ENCODE measurements around the gene KAZALD1.

The KAZALD1 gene

DNA sequence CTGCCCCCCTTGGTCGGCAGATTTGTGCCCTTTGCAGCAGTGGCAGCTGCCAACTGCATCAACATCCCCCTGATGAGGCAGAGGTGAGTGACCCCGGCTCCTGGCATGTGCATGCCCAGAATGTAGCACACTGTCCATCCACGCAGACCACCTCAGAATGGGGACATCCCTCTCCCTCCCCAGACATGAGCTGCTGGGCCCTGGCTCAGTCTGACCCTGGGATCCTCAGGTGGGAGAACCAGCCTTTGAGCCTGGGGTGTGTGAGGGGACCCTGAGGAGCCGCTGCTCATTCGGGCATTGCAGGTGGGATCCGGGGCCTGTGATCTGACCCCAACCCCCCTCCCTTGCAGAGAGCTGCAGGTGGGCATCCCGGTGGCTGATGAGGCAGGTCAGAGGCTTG, 25.1 kb upstream of the KAZALD1 start:
- Mint-ChIP-seq H3K27ac (no peak overlapping the region), H3K4me3 (no peak overlapping the region), H3K4me1 (ENCODE audit: low read depth) (peaks cover 30% of the 10 kb centered on the region), H3K36me3 (ENCODE audit: low read depth) (peaks cover 9% of the 10 kb centered on the region), H3K9me3 (no peaks in the 10 kb centered on the region), H3K27me3 (no peaks in the 10 kb centered on the region)

DNA sequence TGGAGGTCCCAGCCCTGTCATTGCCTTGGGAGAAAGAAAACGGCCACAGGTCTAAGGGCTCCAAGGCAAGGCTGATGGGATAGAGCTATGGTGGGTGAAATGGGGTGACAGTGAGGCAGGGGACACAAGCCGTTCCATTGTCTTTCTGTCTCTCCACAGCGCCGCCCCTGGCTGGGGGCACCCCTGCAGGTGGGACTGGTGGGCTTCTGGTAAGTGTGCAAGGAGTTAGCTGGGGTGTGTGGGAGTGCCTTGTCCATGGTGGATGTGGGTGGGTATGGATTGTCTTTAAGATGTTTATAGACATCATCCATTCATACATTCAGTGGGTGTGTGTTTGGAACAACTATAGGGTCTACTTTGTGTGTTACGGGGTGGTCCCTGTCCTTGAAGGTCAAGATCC, 23.3 kb upstream of the KAZALD1 start:
- no peaks in the 10 kb centered on the region for H3K9me3 Mint-ChIP-seq
- no peaks in the 10 kb centered on the region for H3K27me3 Mint-ChIP-seq
- H3K36me3 Mint-ChIP-seq (ENCODE audit: low read depth), result peaks cover 9% of the 10 kb centered on the region
- H3K4me1 Mint-ChIP-seq (ENCODE audit: low read depth), result peaks cover 30% of the 10 kb centered on the region
- no peak overlapping the region for H3K27ac Mint-ChIP-seq
- no peak overlapping the region for H3K4me3 Mint-ChIP-seq

DNA sequence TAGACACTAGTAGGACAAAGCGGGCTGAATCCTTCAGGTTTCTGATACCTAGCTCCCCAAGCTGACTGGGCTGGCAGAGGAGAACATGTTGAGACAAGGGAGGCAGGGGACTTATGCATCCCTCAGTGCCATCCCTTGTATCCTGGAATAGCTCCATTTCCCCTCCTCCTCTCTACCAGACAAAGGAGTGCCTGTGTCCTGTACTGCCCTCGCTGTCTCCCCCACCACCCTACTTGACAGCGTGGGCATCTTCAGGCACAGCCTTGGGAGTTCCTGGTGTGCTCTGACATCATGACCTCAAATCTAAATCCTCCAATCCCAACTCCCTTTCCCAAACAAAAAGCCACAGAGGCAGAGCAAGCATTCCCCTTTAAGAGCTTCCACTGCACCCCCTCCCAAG, 21.7 kb upstream of the KAZALD1 start:
- no peak overlapping the region for H3K4me3 Mint-ChIP-seq
- H3K4me1 Mint-ChIP-seq (ENCODE audit: low read depth), result peaks cover 26% of the 10 kb centered on the region
- no peaks in the 10 kb centered on the region for H3K9me3 Mint-ChIP-seq
- H3K27ac Mint-ChIP-seq, result no peak overlapping the region
- peaks cover 7% of the 10 kb centered on the region for H3K27me3 Mint-ChIP-seq
- peaks cover 9% of the 10 kb centered on the region for H3K36me3 Mint-ChIP-seq (ENCODE audit: low read depth)

DNA sequence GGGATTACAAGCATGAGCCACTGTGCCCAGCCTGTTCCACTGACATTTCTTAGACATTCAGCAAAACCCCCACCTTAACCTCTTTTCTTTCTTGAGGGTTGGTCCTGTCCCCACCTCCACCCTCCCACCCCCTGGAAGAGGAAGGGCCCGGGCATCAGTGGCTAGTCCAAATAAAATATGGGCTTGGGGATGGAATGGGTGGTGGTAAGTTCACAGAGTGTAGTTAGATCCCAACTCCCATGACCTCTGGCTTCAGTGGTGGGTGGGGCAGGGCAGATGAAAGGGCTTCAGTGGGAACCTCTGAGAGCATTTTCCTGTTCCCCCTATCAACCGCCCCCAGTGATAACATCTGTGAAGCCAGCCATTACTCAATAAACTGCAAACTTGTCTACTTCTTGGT, 20.9 kb upstream of the KAZALD1 start:
- peaks cover 26% of the 10 kb centered on the region for H3K4me1 Mint-ChIP-seq (ENCODE audit: low read depth)
- H3K9me3 Mint-ChIP-seq, result no peaks in the 10 kb centered on the region
- H3K36me3 Mint-ChIP-seq (ENCODE audit: low read depth), result peaks cover 9% of the 10 kb centered on the region
- H3K4me3 Mint-ChIP-seq, result no peak overlapping the region
- H3K27ac Mint-ChIP-seq, result peak overlapping the region; percentile 13
- peaks cover 7% of the 10 kb centered on the region for H3K27me3 Mint-ChIP-seq

DNA sequence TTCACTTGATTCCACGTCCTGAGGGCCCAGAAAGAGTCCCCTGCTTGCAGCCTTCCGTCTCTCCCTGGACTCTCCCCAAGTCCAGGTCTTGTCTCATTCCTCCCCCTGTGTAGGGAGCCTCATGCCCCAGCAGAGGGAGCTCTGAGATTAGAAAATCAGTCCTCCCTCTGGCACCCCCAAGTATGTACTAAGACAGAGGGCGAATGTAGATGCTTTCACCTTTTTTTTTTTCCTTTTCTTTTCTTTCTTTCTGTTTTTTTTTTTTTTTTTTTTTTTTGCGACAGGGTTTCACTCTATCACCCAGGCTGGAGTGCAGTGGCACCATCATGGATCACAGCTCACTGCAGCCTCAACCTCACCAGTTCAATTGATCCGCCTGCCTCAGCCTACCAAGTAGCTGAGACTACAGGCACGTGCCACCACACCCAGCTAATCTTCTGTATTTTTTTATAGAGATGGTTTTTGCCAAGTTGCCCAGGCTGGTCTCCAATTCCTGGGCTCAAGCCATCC, 20.5 kb upstream of the KAZALD1 start:
- peaks cover 10% of the 10 kb centered on the region for H3K27me3 Mint-ChIP-seq
- H3K27ac Mint-ChIP-seq, result peak overlapping the region; percentile 13
- no peaks in the 10 kb centered on the region for H3K9me3 Mint-ChIP-seq
- H3K4me3 Mint-ChIP-seq, result no peak overlapping the region
- peaks cover 9% of the 10 kb centered on the region for H3K36me3 Mint-ChIP-seq (ENCODE audit: low read depth)
- H3K4me1 Mint-ChIP-seq (ENCODE audit: low read depth), result peaks cover 26% of the 10 kb centered on the region

DNA sequence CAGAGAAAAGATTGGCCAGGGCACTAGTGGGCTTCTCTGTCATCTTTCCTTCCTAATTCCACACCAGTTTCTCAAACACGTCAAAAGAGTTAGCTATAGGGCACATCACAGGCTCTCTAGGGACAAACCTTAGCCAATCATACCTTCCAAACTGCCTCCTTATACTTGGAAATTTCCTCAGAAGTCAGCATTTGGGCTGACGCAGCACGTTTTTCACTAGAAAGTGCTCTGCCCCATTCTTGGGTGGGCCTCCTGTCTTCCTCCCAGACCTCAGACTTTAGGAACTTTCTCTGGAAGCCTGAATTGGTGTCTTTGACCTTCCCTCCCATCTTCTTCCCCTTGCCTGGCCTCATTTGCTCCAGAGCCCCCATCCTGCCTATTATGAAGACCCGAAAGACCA, 19.7 kb upstream of the KAZALD1 start:
- peak overlapping the region; percentile 94 for H3K4me3 Mint-ChIP-seq
- peaks cover 26% of the 10 kb centered on the region for H3K4me1 Mint-ChIP-seq (ENCODE audit: low read depth)
- no peaks in the 10 kb centered on the region for H3K9me3 Mint-ChIP-seq
- peaks cover 18% of the 10 kb centered on the region for H3K27me3 Mint-ChIP-seq
- peaks cover 9% of the 10 kb centered on the region for H3K36me3 Mint-ChIP-seq (ENCODE audit: low read depth)
- H3K27ac Mint-ChIP-seq, result peak overlapping the region; percentile 89

DNA sequence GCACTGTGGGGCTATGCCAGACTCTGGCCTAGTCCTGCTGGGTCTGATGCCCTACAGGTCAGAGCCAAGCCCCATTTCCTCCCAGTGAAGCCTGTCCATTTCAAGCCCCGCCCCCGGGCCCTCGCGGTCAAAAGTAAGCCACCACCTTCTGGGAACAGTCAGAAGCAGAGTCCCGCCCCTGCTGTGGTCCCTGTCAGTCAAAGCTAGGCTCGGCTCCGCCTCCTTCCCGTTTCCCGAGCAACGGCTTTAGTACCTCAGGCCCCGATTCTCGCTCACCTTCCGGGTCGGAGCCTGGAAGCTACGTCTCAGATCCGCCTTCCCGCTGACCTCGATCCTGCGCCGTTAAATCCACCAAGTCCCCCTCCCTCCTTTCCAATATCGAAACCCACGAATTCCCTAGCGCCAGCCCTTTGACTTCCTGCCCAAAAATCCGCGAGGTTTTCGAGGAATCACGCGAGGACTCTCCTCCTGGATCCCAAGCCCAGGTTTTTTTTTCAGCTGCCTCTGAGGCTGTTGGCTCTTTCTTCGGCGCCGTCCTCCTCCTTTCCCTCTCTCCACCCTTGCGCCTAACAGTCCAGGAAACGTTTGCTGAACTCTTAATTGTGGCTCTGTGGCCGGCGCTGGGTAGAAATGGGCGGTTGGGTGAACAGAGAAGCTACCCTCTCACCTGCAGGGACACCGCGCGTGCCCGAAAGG, 19.0 kb upstream of the KAZALD1 start:
- H3K4me3 Mint-ChIP-seq, result peak overlapping the region; percentile 94
- H3K27ac Mint-ChIP-seq, result peak overlapping the region; percentile 89
- H3K4me1 Mint-ChIP-seq (ENCODE audit: low read depth), result peaks cover 26% of the 10 kb centered on the region
- no peaks in the 10 kb centered on the region for H3K9me3 Mint-ChIP-seq
- peaks cover 25% of the 10 kb centered on the region for H3K27me3 Mint-ChIP-seq
- H3K36me3 Mint-ChIP-seq (ENCODE audit: low read depth), result peaks cover 3% of the 10 kb centered on the region

DNA sequence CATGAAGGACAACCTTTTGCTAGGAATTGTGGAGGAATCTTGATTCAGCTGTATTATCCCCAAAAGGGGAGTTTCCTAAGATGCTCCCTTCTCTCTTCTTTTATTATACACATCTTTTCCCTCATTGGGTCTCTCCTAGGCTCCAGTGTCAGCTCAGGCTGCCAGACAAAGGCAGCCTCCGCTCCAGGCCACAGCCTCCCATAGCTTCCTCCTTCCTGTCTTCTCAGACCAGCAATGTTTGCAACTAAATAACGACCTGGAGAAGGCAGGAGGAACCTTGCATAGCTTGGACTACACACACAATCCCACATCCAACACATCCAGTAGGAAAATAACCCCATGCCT, 18.5 kb upstream of the KAZALD1 start:
- H3K4me3 Mint-ChIP-seq, result peak overlapping the region; percentile 94
- H3K9me3 Mint-ChIP-seq, result no peaks in the 10 kb centered on the region
- H3K27me3 Mint-ChIP-seq, result peaks cover 30% of the 10 kb centered on the region
- H3K36me3 Mint-ChIP-seq (ENCODE audit: low read depth), result no peaks in the 10 kb centered on the region
- peaks cover 28% of the 10 kb centered on the region for H3K4me1 Mint-ChIP-seq (ENCODE audit: low read depth)
- H3K27ac Mint-ChIP-seq, result no peak overlapping the region

DNA sequence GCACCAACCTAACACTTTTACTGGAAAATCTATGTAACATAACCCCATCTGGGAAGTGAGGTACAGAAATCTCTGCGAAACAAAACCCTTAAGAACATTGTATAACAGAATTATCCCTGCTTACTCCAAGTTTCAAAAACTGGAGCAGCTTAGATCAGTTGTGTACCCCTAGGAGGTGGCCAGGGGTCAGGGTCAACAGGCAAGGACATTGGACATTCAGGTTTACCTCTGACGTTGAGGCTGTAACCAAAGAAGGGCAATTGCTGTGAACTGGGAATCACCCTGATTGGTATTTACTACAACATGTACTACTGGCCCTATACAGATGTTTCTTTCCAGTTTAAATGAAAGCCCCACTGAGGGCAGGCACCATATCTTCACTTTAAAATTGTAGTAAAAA, 17.7 kb upstream of the KAZALD1 start:
- Mint-ChIP-seq H3K27me3 (peaks cover 38% of the 10 kb centered on the region), H3K9me3 (no peaks in the 10 kb centered on the region), H3K36me3 (ENCODE audit: low read depth) (no peaks in the 10 kb centered on the region), H3K4me3 (no peak overlapping the region), H3K27ac (no peak overlapping the region), H3K4me1 (ENCODE audit: low read depth) (peaks cover 29% of the 10 kb centered on the region)

DNA sequence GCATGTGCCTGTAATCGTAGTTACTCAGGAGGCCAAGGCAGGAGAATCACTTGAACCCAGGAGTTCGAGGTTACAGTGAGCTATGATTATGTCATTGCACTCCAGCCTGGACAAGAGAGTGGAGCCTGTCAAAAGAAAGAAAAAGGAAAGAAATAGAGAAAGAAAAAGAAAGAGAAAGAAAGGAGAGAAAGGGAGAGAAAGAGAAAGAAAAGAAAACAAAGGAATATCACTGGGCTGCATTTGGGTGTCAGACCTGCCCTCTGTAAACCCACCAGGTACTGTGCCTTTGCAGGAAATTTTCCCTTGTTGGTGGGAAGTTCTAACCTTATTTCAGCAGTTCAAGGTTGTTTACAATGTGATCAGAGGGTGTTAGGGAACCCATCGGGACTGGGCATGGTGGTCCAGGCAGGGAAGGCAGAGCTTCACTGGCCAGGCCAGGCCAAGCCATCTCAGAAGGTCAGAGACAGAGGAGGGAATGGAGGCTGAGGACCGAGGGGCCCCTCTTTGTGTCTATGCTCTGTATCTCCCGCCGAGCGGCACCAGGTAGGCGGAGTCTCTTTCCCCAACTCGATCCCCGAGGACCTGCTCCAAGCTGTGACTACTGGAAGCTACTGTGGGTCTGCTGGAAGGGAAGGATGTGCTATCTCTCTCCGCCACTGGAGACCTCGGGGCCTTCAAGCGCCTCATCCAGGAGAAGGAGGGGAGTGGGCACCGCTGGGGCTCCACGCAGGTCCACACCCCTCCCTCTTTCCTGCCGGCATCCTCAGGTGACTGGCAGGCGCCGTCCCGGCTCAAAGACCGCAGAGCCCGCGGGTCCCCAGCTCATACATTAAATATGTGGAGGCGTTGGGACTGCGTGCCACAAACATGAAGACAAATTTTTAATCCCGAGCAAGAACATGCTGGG, 15.2 kb upstream of the KAZALD1 start:
- H3K9me3 Mint-ChIP-seq, result no peaks in the 10 kb centered on the region
- H3K4me3 Mint-ChIP-seq, result no peak overlapping the region
- no peaks in the 10 kb centered on the region for H3K36me3 Mint-ChIP-seq (ENCODE audit: low read depth)
- H3K27me3 Mint-ChIP-seq, result peaks cover 55% of the 10 kb centered on the region
- no peak overlapping the region for H3K27ac Mint-ChIP-seq
- peaks cover 36% of the 10 kb centered on the region for H3K4me1 Mint-ChIP-seq (ENCODE audit: low read depth)

DNA sequence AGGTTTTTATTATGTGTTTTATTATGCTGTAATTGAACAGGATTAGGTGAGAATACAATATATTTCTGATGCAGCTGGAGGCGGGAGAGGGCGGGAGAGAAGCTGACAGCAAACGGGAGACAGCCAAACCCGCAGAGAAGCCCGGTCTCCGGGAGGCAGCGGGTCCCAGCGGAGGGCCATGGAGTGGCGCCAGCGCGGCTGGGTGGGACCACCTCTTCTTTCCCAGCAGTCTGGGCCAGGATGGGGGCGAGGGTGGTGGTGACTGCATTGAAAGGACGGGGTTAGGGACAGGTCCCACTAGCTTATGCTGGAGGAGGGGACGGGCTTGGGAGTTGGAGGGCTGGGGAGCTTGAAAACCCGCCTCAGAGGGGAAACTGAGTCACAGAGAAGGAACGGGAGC, 14.5 kb upstream of the KAZALD1 start:
- Mint-ChIP-seq H3K4me3 (no peak overlapping the region), H3K9me3 (no peaks in the 10 kb centered on the region), H3K4me1 (ENCODE audit: low read depth) (peaks cover 29% of the 10 kb centered on the region), H3K27me3 (peaks cover 55% of the 10 kb centered on the region), H3K27ac (no peak overlapping the region), H3K36me3 (ENCODE audit: low read depth) (no peaks in the 10 kb centered on the region)

DNA sequence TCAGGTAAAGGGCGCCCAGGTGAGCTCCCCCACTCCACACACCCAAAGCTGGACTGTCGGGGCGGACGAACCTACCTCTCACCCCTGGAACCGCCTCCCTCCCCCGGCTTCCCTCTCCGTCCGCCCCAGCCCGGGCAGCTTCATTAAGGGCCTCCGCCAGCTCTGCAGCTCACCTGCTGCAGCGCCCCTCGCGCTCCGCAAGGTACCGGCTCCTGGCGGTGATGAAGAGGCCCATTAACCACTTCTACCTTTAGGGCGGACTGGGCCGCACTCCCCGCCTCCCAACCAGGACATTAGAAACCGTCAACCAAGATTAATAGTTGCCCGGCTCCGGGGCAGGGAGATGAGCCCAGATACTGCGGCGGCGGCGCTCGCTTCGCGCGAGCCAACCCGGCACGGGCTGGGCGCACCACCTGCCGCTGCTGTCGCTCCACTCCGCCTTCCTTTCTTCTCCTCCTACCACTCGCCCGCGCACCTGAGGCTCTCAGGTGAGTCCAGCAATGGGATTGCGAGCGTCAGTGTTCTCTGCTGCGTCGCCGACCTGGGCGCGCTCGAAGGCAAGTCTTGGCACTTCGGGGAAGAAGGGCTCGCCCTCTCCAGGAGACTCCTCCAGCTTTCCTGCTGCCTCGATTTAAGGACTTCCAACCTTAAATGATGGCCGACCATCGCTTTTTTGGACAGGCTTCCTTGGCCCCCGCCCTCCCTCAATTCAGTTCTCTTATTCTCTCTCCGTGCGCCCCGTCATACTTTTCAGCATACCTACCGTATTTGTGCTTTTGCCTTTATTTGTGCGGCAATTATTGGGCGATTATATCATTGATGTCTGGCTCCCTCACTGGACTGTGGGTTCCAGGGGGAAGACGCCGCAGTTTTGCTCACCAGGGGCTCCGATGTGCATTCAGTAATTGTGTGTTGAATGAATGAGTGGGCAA, 13.6 kb upstream of the KAZALD1 start:
- no peaks in the 10 kb centered on the region for H3K9me3 Mint-ChIP-seq
- H3K36me3 Mint-ChIP-seq (ENCODE audit: low read depth), result no peaks in the 10 kb centered on the region
- no peak overlapping the region for H3K4me3 Mint-ChIP-seq
- H3K27ac Mint-ChIP-seq, result no peak overlapping the region
- peaks cover 55% of the 10 kb centered on the region for H3K27me3 Mint-ChIP-seq
- H3K4me1 Mint-ChIP-seq (ENCODE audit: low read depth), result peaks cover 21% of the 10 kb centered on the region

DNA sequence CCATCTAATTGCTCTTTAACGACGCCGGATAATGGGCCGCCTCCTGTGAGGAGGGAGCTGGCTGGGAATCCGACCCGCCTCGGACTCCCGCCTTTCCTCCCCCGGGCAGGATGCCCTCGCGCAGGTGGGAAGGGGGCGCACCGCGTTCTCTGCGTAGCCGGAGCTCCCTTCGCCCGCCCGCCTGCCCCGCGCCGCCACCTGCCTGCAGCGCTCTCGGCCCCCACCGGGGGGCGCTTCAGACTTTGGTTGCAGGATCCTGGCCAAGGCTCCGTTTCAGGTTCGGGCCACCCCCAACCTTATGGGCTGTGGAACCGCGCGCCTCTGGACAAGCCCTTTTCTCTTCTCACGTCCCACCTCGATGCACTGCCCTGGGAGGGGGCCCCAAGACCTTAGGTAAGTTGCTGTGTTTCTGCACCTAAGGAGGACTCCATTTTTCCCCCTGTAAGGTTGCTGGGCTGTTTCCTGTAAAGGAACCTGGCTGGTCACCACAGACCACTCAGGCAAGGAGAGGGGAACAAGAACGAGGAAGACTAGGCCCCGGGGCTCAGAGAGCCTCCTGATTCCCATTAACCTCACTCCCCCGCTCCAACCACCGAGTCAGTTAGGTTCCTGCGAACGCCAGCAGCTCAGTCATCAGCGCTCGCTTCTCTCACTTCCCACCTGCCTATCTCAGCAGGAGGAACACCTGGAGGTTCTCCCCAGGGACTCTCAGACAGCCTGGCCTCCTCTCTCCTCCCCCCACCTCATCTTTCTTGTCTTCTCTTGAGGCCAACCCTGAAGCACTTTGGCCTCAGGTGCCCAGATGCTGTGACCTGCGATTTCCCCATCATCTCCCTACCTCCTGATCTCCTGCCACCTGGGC, 11.3 kb upstream of the KAZALD1 start:
- Mint-ChIP-seq H3K4me1 (ENCODE audit: low read depth) (peaks cover 18% of the 10 kb centered on the region), H3K9me3 (no peaks in the 10 kb centered on the region), H3K27ac (no peak overlapping the region), H3K4me3 (no peak overlapping the region), H3K27me3 (peaks cover 48% of the 10 kb centered on the region), H3K36me3 (ENCODE audit: low read depth) (peaks cover 5% of the 10 kb centered on the region)

DNA sequence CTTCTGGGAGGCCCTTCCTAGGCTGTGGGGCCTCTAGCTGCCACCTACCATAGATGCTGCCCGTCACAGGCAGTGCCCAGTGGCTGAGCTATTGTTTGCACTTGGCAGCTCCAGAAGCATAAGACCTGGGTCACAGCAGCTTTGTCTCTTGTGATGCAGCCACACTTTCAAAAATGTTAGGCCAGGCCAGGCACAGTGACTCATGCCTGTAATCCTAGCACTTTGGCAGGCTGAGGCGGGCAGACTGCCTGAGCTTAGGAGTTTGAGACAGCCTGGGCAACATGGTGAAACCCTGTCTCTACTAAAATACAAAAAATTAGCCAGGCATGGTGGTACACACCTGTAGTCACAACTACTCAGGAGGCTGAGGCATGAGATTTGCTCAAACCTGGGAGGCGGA, 9.5 kb upstream of the KAZALD1 start:
- peaks cover 14% of the 10 kb centered on the region for H3K36me3 Mint-ChIP-seq (ENCODE audit: low read depth)
- no peak overlapping the region for H3K27ac Mint-ChIP-seq

More for the DNA sequence above, 9.5 kb upstream of the KAZALD1 start:
- Mint-ChIP-seq H3K27me3 (peaks cover 35% of the 10 kb centered on the region), H3K4me3 (no peak overlapping the region), H3K9me3 (no peaks in the 10 kb centered on the region), H3K4me1 (ENCODE audit: low read depth) (peaks cover 18% of the 10 kb centered on the region)

Measured in stimulated activated naive CD8-positive, alpha-beta T cell treated with anti-CD3 and anti-CD28 coated beads, Interleukin-15, Interleukin-2, amounts not matched to agents 100 ng/mL and 50 ng/mL, for 24 hours (primary cell).